T-helper 2 cell treated with Interferon-gamma antibody and Interleukin-4, amounts not matched to agents 5 μg/mL and 100 μg/mL, for 36 hours (primary cell): Measurements from ENCODE around the gene RANBP6.
A peak's percentile ranks its signal among the peaks of the same experiment; 100 is the strongest.

Experiments used
- DNase-seq: peaks from one replicate; pipeline ENCODE4 v3.0.0; 2021; ENCODE audit warnings: low spot score
- H3K27ac Mint-ChIP-seq: one replicate; pipeline ENCODE4 v1.8.0; 2021; ENCODE audit warnings: mild to moderate bottlenecking, mixed read lengths
- H3K27me3 Mint-ChIP-seq: one replicate; pipeline ENCODE4 v1.8.0; 2021; ENCODE audit warnings: low read depth, mixed read lengths
- H3K36me3 Mint-ChIP-seq: one replicate; pipeline ENCODE4 v1.8.0; 2021; ENCODE audit warnings: low read depth, mixed read lengths
- H3K4me1 Mint-ChIP-seq: one replicate; pipeline ENCODE4 v1.8.0; 2021; ENCODE audit warnings: low read depth, mixed read lengths
- H3K4me3 Mint-ChIP-seq: one replicate; pipeline ENCODE4 v1.8.0; 2022; ENCODE audit warnings: mild to moderate bottlenecking, moderate library complexity, mixed read lengths
- H3K9me3 Mint-ChIP-seq: one replicate; pipeline ENCODE4 v1.8.0; 2021; ENCODE audit warnings: mixed read lengths

Gene RANBP6

DNA sequence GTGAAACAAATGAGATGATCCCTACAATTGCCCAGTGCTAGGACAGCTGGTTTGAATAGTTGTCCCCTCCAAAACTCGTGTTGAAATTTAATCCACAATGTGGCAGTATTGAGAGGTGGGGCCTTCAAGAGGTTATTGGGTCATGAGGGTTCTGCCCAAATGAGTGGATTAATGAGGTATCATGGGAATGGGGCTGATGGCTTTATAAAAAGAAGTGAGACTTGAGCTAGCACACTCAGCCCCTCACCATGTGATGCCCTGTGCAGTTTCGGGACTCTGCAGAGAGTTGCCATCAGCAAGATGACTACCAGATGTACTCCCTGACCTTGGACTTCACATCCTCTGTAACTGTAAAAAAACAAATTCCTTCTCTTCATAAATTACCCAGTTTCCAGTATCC lies 33.1 kb downstream of the RANBP6 start:
- Mint-ChIP-seq H3K9me3 (no peaks in the 10 kb centered on the region), H3K27ac (no peak overlapping the region), H3K27me3 (no peaks in the 10 kb centered on the region), H3K4me3 (no peak overlapping the region), H3K36me3 (peaks cover 25% of the 10 kb centered on the region), H3K4me1 (peaks cover 2% of the 10 kb centered on the region)
- no peak for DNase-seq

DNA sequence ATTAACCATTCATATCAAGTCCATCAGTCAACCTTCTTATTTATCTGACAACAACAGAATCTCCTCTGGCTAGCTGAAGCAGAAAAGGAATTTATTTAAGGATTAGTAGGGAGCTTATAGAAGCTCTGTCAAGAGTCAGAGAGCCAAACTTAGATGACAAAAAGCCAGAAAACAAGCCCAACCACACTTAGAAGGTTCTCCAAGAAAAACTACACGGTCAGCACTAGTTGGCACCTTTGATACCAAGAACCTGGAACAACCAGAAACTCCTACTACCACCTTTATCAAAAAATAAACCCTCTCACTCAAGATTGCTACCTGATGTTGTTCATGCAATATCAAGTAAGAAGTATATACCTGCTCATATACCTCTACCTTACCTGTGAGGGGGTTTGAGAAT lies 36.9 kb downstream of the RANBP6 start:
- no peaks in the 10 kb centered on the region for H3K9me3 Mint-ChIP-seq
- no peaks in the 10 kb centered on the region for H3K27me3 Mint-ChIP-seq
- H3K36me3 Mint-ChIP-seq, result peaks cover 32% of the 10 kb centered on the region
- no peak overlapping the region for H3K27ac Mint-ChIP-seq
- peaks cover 10% of the 10 kb centered on the region for H3K4me1 Mint-ChIP-seq
- H3K4me3 Mint-ChIP-seq, result no peak overlapping the region
- no peak for DNase-seq

DNA sequence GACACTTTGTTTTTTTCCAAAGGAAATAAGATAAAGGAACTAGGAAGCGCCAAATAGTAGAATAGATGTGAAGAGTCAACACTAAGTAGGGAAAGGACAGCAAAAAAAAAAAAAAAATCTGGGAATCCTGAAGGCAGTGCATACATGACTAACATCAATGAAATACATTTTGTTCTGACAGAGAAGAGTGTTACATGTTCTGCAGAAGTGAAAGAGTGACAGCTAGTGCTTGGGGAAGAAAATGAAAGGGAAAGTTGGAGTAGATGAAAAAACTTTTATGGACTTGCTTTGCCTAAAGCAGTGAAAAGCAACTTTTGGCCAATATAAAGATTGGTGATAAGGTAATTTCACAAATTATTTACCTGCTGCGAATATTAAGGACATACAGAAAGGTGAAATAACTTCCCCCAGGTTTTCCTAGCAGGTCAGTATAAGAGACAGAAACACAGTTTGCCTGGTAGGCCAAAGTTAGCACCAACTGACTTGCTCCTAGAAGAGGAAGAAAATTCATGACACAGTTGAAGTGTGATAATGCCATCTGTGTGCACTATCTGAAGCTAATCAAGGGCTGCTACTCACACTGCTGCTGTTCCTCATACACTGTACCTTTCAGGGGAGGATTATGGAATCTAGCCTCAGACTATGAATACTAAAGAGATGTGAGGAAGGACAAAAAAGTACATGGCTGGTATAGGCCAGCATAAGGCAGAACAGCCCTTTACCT lies 38.6 kb downstream of the RANBP6 start:
- Mint-ChIP-seq H3K4me3 (no peak overlapping the region), H3K27me3 (no peaks in the 10 kb centered on the region), H3K27ac (peak overlapping the region; percentile 32), H3K36me3 (peaks cover 37% of the 10 kb centered on the region), H3K9me3 (no peaks in the 10 kb centered on the region), H3K4me1 (peaks cover 13% of the 10 kb centered on the region)
- DNase-seq, result no peak

DNA sequence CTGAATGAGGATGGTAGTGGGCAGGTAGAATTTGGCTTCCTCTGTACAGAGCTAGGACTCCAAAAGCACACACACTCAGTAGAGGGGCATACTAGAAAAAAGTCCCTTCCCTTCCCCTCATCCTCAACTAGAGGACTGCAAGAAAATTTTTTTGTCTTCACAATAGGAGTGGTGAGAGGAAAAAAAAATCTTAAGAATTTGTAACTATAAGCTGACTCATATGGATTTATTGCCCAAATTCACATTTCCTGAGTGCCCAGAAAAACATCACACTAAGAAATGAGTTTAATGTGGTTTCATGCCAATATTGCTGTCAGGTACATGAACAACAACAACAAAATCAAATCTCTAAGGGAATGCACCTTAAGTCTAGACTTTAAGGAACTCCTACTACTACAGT lies 43.7 kb downstream of the RANBP6 start:
- H3K27ac Mint-ChIP-seq, result no peak overlapping the region
- H3K36me3 Mint-ChIP-seq, result peaks cover 41% of the 10 kb centered on the region
- H3K27me3 Mint-ChIP-seq, result no peaks in the 10 kb centered on the region
- H3K9me3 Mint-ChIP-seq, result no peaks in the 10 kb centered on the region
- DNase-seq, result no peak
- no peak overlapping the region for H3K4me3 Mint-ChIP-seq
- peaks cover 9% of the 10 kb centered on the region for H3K4me1 Mint-ChIP-seq
